HepG2 (cell line): ENCODE measurements around the gene DHX16. TPM values are rescaled to one million over a fixed set of nuclear protein-coding genes. Genes with fewer than 3 reads are reported as not detected.
A peak's percentile ranks its signal among the peaks of the same experiment; 100 is the strongest.

Experiments
- RFX1 ChIP-seq: fragments of 450-650 bp; IDR thresholded peaks from 2 replicates; pipeline ENCODE4 v1.6.1; 2017
- SUZ12 ChIP-seq: fragments of 150-350 bp; IDR thresholded peaks from 2 replicates; pipeline ENCODE4 v1.6.1; 2014; ENCODE audit warnings: low read depth, low read length
- ZIK1 ChIP-seq: sonication (generic); formaldehyde crosslinking; IDR thresholded peaks from 2 replicates; pipeline ENCODE4 v1.5.0; 2020; ENCODE audit warnings: mild to moderate bottlenecking, low read depth, missing genetic modification reagents, borderline replicate concordance
- ZNF296 ChIP-seq: sonication (generic); formaldehyde crosslinking; conservative IDR thresholded peaks from 2 replicates; pipeline ENCODE4 v1.5.0; 2020; ENCODE audit warnings: mild to moderate bottlenecking, missing genetic modification reagents
- ZNF496 ChIP-seq: sonication (generic); formaldehyde crosslinking; IDR thresholded peaks from 2 replicates; pipeline ENCODE4 v1.8.1; 2023; ENCODE audit warnings: mild to moderate bottlenecking, moderate library complexity, missing genetic modification reagents; ENCODE audit not compliant: insufficient replicate concordance
- polyA plus RNA-seq, 8 experiments: library from polyadenylated mRNA; depleted of rRNA in 3 of 8; stranded (reverse) in 7 of 8; unstranded in 1 of 8; fragments of >200 nt; fragmentation: Illumina TruSeq in 4 of 8; extraction: Trizol in 4 of 8; gene quantifications; 2 replicates each; pipeline versions ENCODE4 v1.2.1 to v1.2.3, GENCODE V29; 2011 to 2016; ENCODE audit warnings: low read depth in 4 of 8, missing spikeins in 1 of 8, mixed read lengths in 1 of 8; ENCODE audit not compliant: insufficient read depth in 1 of 8
- total RNA-seq, 5 experiments: library from RNA; depleted of rRNA; stranded (reverse); fragments of >200 nt; fragmentation: Illumina TruSeq; extraction: Trizol; gene quantifications; 2 replicates each; pipeline ENCODE4 v1.2.3, GENCODE V29; 2016; ENCODE audit warnings: low read depth in 1 of 5
- TF ChIP-seq, protein P1 (sequence below): sonication (generic); formaldehyde crosslinking; IDR thresholded peaks from 2 replicates; pipeline ENCODE4 v1.4.0; 2020; ENCODE audit warnings: missing genetic modification reagents, low read depth, mild to moderate bottlenecking, borderline replicate concordance
- TF ChIP-seq, protein P2 (sequence below), 2 experiments: sonication (generic) in 1 of 2; formaldehyde crosslinking in 1 of 2; IDR thresholded peaks; 2 replicates each; pipeline versions ENCODE4 v1.4.0 to v1.6.1; 2018 to 2020; ENCODE audit warnings: missing genetic modification reagents in 2 of 2, borderline replicate concordance in 1 of 2, low read depth in 1 of 2, mild to moderate bottlenecking in 1 of 2, missing biosample characterization in 1 of 2
- TF ChIP-seq, protein P3 (sequence below): sonication (generic); formaldehyde crosslinking; IDR thresholded peaks from 2 replicates; pipeline ENCODE4 v1.5.1; 2020; ENCODE audit warnings: missing genetic modification reagents, mild to moderate bottlenecking, borderline replicate concordance
- TF ChIP-seq, protein P4 (sequence below): sonication (generic); formaldehyde crosslinking; IDR thresholded peaks from 2 replicates; pipeline ENCODE4 v1.8.0; 2022; ENCODE audit warnings: mild to moderate bottlenecking, missing genetic modification reagents
- TF ChIP-seq, protein P5 (sequence below): IDR thresholded peaks from 2 replicates; pipeline ENCODE4 v1.6.1; 2016; ENCODE audit warnings: missing compliant biosample characterization, missing genetic modification reagents, borderline replicate concordance
- TF ChIP-seq, protein P6 (sequence below): fragments of 450-650 bp; IDR thresholded peaks from 2 replicates; pipeline ENCODE4 v1.6.1; 2017
- TF ChIP-seq, protein P7 (sequence below): sonication (generic); formaldehyde crosslinking; IDR thresholded peaks from 2 replicates; pipeline ENCODE4 v1.5.1; 2020; ENCODE audit warnings: mild to moderate bottlenecking, missing genetic modification reagents, borderline replicate concordance

DHX16 gene
- total and polyA plus RNA-seq, 2 of the 13 experiments (the other 11 are each of a cell fraction or from before 2014, with no cell fraction given) = 57.0 to 58.5 TPM

DNA sequence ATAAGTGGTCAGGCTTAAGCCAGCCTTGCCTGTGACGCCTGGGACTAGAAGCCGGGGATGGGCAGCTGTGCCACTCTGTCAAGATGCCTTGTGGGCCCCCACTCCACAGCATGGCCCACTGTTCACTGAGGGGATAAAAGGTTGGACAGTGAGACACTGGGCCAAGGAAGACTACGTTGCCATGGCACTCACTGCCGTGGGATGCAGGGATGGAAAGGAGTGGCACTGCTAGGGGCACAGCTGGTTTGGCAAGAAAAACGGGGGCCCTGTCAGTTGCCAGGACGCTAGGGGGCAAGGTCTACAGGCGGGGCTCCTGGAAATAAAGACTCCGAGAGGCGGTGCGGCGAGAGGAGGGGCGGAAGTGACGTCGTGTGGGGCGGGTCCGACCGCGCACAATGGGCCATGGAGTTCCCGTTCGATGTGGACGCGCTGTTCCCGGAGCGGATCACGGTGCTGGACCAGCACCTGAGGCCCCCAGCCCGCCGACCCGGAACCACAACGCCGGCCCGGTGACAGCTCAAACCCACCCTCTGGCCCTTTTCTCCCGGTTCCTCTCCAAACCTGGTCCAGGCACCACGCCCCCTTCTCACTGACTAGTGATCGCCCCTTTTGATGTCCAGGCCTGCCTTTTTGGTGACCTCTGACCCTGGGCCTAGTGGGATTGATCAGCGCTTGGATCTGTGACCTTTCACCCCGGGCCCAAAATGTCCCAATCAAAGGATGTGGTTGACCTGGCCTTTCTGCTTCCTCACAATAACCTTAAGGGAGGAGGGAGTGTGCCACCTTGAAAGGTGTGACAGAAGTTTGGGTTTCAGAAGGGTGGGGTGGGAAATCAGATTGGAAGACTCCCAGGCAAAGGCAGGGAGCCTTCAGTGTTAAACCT, 46.1 kb downstream of the DHX16 start, which contains the start of gene ATAT1 (continued):
- TF ChIP-seq, protein P1, sequence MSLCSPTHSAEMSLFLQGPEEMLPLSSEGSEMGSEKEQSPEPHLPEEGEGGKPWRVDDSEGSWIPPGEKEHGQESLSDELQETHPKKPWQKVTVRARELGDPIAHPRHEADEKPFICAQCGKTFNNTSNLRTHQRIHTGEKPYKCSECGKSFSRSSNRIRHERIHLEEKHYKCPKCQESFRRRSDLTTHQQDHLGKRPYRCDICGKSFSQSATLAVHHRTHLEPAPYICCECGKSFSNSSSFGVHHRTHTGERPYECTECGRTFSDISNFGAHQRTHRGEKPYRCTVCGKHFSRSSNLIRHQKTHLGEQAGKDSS (CRISPR knock-in tag) = peak; percentile 92; the same call in 1 of the 2 replicates
- TF ChIP-seq, protein P2, sequence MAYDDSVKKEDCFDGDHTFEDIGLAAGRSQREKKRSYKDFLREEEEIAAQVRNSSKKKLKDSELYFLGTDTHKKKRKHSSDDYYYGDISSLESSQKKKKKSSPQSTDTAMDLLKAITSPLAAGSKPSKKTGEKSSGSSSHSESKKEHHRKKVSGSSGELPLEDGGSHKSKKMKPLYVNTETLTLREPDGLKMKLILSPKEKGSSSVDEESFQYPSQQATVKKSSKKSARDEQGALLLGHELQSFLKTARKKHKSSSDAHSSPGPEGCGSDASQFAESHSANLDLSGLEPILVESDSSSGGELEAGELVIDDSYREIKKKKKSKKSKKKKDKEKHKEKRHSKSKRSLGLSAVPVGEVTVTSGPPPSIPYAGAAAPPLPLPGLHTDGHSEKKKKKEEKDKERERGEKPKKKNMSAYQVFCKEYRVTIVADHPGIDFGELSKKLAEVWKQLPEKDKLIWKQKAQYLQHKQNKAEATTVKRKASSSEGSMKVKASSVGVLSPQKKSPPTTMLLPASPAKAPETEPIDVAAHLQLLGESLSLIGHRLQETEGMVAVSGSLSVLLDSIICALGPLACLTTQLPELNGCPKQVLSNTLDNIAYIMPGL (CRISPR knock-in tag; IDR thresholded peaks at IDR 0.05; ENCODE audit: borderline replicate concordance in 1 of 2, low read depth in 1 of 2) = peak; percentile 68 to 84; a peak in 3 of 4 replicates
- TF ChIP-seq, protein P3, sequence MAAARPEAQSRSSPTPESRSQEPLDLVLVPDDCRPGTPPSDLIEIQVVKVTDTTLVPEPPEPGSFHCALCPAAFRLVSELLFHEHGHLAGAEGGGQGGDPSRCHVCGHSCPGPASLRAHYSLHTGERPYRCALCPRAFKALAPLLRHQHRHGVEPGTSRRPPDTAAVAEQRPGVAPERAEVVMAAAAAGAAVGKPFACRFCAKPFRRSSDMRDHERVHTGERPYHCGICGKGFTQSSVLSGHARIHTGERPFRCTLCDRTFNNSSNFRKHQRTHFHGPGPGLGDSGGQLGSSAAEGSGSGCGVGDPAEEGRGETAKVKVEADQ (CRISPR knock-in tag) = peak; percentile 88
- TF ChIP-seq, protein P4, sequence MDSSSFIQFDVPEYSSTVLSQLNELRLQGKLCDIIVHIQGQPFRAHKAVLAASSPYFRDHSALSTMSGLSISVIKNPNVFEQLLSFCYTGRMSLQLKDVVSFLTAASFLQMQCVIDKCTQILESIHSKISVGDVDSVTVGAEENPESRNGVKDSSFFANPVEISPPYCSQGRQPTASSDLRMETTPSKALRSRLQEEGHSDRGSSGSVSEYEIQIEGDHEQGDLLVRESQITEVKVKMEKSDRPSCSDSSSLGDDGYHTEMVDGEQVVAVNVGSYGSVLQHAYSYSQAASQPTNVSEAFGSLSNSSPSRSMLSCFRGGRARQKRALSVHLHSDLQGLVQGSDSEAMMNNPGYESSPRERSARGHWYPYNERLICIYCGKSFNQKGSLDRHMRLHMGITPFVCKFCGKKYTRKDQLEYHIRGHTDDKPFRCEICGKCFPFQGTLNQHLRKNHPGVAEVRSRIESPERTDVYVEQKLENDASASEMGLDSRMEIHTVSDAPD (CRISPR knock-in tag) = no peak
- TF ChIP-seq RFX1 = peak; percentile 30; the same call in 1 of the 2 replicates
- no peak for TF ChIP-seq ZNF496
- TF ChIP-seq ZNF296 (CRISPR knock-in tag) = 0 out of 2 replicates have a peak, but pooled peaks have one; percentile 43
- TF ChIP-seq ZIK1 (CRISPR knock-in tag) = peak; percentile 60; the same call in 1 of the 2 replicates
- TF ChIP-seq, protein P5, sequence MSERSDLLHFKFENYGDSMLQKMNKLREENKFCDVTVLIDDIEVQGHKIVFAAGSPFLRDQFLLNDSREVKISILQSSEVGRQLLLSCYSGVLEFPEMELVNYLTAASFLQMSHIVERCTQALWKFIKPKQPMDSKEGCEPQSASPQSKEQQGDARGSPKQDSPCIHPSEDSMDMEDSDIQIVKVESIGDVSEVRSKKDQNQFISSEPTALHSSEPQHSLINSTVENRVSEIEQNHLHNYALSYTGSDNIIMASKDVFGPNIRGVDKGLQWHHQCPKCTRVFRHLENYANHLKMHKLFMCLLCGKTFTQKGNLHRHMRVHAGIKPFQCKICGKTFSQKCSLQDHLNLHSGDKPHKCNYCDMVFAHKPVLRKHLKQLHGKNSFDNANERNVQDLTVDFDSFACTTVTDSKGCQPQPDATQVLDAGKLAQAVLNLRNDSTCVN = no peak
- TF ChIP-seq SUZ12 = no peak
- TF ChIP-seq, protein P6, sequence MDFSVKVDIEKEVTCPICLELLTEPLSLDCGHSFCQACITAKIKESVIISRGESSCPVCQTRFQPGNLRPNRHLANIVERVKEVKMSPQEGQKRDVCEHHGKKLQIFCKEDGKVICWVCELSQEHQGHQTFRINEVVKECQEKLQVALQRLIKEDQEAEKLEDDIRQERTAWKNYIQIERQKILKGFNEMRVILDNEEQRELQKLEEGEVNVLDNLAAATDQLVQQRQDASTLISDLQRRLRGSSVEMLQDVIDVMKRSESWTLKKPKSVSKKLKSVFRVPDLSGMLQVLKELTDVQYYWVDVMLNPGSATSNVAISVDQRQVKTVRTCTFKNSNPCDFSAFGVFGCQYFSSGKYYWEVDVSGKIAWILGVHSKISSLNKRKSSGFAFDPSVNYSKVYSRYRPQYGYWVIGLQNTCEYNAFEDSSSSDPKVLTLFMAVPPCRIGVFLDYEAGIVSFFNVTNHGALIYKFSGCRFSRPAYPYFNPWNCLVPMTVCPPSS = no peak
- TF ChIP-seq, protein P7, sequence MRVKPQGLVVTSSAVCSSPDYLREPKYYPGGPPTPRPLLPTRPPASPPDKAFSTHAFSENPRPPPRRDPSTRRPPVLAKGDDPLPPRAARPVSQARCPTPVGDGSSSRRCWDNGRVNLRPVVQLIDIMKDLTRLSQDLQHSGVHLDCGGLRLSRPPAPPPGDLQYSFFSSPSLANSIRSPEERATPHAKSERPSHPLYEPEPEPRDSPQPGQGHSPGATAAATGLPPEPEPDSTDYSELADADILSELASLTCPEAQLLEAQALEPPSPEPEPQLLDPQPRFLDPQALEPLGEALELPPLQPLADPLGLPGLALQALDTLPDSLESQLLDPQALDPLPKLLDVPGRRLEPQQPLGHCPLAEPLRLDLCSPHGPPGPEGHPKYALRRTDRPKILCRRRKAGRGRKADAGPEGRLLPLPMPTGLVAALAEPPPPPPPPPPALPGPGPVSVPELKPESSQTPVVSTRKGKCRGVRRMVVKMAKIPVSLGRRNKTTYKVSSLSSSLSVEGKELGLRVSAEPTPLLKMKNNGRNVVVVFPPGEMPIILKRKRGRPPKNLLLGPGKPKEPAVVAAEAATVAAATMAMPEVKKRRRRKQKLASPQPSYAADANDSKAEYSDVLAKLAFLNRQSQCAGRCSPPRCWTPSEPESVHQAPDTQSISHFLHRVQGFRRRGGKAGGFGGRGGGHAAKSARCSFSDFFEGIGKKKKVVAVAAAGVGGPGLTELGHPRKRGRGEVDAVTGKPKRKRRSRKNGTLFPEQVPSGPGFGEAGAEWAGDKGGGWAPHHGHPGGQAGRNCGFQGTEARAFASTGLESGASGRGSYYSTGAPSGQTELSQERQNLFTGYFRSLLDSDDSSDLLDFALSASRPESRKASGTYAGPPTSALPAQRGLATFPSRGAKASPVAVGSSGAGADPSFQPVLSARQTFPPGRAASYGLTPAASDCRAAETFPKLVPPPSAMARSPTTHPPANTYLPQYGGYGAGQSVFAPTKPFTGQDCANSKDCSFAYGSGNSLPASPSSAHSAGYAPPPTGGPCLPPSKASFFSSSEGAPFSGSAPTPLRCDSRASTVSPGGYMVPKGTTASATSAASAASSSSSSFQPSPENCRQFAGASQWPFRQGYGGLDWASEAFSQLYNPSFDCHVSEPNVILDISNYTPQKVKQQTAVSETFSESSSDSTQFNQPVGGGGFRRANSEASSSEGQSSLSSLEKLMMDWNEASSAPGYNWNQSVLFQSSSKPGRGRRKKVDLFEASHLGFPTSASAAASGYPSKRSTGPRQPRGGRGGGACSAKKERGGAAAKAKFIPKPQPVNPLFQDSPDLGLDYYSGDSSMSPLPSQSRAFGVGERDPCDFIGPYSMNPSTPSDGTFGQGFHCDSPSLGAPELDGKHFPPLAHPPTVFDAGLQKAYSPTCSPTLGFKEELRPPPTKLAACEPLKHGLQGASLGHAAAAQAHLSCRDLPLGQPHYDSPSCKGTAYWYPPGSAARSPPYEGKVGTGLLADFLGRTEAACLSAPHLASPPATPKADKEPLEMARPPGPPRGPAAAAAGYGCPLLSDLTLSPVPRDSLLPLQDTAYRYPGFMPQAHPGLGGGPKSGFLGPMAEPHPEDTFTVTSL = peak; percentile 46; the same call in 1 of the 2 replicates
